SK-N-SH (cell line): Measurements from ENCODE around the gene GPX7. TPM values are rescaled to one million over a fixed set of nuclear protein-coding genes. Genes with fewer than 3 reads are reported as not detected.

ENCODE experiments used
- CTCF ChIA-PET: fragments of 300-600, 350-600 bp; formaldehyde crosslinking; extraction: SDS; loops from one replicate; lab custom pipeline; 2021; lab: Yijun Ruan, JAX
- POLR2A ChIA-PET: fragments of 350-600 bp; sonication (Branson Sonifier 250); formaldehyde crosslinking; extraction: SDS; loops from one replicate; lab custom pipeline; 2020; ENCODE audit warnings: antibody characterized with exemption, inconsistent platforms; lab: Yijun Ruan, JAX
- DNase-seq: peaks from one replicate; pipeline ENCODE4 v3.0.0; 2012
- H2AFZ ChIP-seq: fragments of 200-600 bp; sonication (generic); 2 replicates; pipeline ENCODE4 v1.8.1; 2016; ENCODE audit warnings: antibody characterized with exemption, mild to moderate bottlenecking, low read depth
- H3F3A ChIP-seq: fragments of 200-600 bp; sonication (generic); replicated peaks from 2 replicates; pipeline ENCODE3; 2016; ENCODE audit warnings: antibody characterized with exemption, mild to moderate bottlenecking; ENCODE audit not compliant: insufficient read depth
- H3K27ac ChIP-seq, 2 experiments: fragments of 200-500 bp in 1 of 2; fragments of 200-600 bp in 1 of 2; sonication (Bioruptor generic) in 1 of 2; sonication (generic), shearing (Covaris generic) in 1 of 2; 2 replicates each; pipeline versions ENCODE4 v1.5.1 to v1.6.1; 2014 to 2016; ENCODE audit warnings: low read depth in 2 of 2, inconsistent platforms in 1 of 2, low read length in 1 of 2, mild to moderate bottlenecking in 1 of 2, mixed read lengths in 1 of 2
- H3K27me3 ChIP-seq: fragments of 200-600 bp; sonication (generic), shearing (Covaris generic); 2 replicates; pipeline ENCODE4 v1.6.1; 2016; ENCODE audit warnings: mixed run types; ENCODE audit not compliant: insufficient read depth
- H3K36me3 ChIP-seq, 2 experiments: fragments of 200-500 bp in 1 of 2; fragments of 200-600 bp in 1 of 2; sonication (Bioruptor generic) in 1 of 2; sonication (generic) in 1 of 2; replicated peaks in 1 of 2; 2 replicates each; pipeline versions ENCODE3 to v1.5.1; 2014 to 2016; ENCODE audit warnings: low read length in 1 of 2, mild to moderate bottlenecking in 1 of 2; ENCODE audit not compliant: insufficient read depth in 2 of 2, control insufficient read depth in 1 of 2
- H3K4me1 ChIP-seq, 2 experiments: fragments of 200-500 bp in 1 of 2; fragments of 200-600 bp in 1 of 2; sonication (Bioruptor generic) in 1 of 2; sonication (generic), shearing (Covaris generic) in 1 of 2; 2 replicates each; pipeline versions ENCODE4 v1.5.1 to v1.6.1; 2014 to 2016; ENCODE audit warnings: low read depth in 1 of 2, low read length in 1 of 2, mixed run types in 1 of 2; ENCODE audit not compliant: insufficient read depth in 2 of 2, control insufficient read depth in 1 of 2
- H3K4me2 ChIP-seq: fragments of 200-600 bp; sonication (generic), shearing (Covaris generic); 2 replicates; pipeline ENCODE4 v1.6.1; 2017; ENCODE audit warnings: mixed run types
- H3K4me3 ChIP-seq, 2 experiments: fragments of 200-500 bp in 1 of 2; fragments of 200-600 bp in 1 of 2; sonication (Bioruptor generic) in 1 of 2; sonication (generic), shearing (Covaris generic) in 1 of 2; 2 replicates each; pipeline versions ENCODE4 v1.5.1 to v1.8.1; 2014 to 2016; ENCODE audit warnings: low read depth in 2 of 2, inconsistent platforms in 1 of 2, low read length in 1 of 2, mild to moderate bottlenecking in 1 of 2, mixed read lengths in 1 of 2, moderate library complexity in 1 of 2
- H3K79me2 ChIP-seq: fragments of 200-600 bp; sonication (generic); 2 replicates; pipeline ENCODE4 v1.8.1; 2017; ENCODE audit warnings: mild to moderate bottlenecking; ENCODE audit not compliant: insufficient read depth
- H3K9ac ChIP-seq: fragments of 200-600 bp; sonication (generic); 2 replicates; pipeline ENCODE4 v1.6.1; 2017; ENCODE audit warnings: mixed run types
- H3K9me2 ChIP-seq: fragments of 200-600 bp; sonication (generic); 2 replicates; pipeline ENCODE4 v1.6.1; 2017; ENCODE audit warnings: mixed run types
- H3K9me3 ChIP-seq: fragments of 200-600 bp; sonication (generic); 2 replicates; pipeline ENCODE4 v1.6.1; 2017; ENCODE audit warnings: mixed run types, mild to moderate bottlenecking, moderate library complexity
- H4K20me1 ChIP-seq: fragments of 200-600 bp; sonication (generic); 2 replicates; pipeline ENCODE4 v1.6.1; 2017; ENCODE audit warnings: mild to moderate bottlenecking, mixed run types; ENCODE audit not compliant: insufficient read depth
- ELF1 ChIP-seq: IDR thresholded peaks from 2 replicates; pipeline ENCODE4 v1.4.0; 2012
- EZH2phosphoT487 ChIP-seq: fragments of 200-600 bp; sonication (generic); IDR thresholded peaks from 2 replicates; pipeline ENCODE4 v1.6.1; 2017; ENCODE audit warnings: low read depth, mixed run types, mild to moderate bottlenecking, antibody characterized with exemption, moderate library complexity, borderline replicate concordance
- FOSL2 ChIP-seq: IDR thresholded peaks from 2 replicates; pipeline ENCODE4 v1.4.0; 2012; ENCODE audit warnings: low read depth, mild to moderate bottlenecking, moderate library complexity, borderline replicate concordance
- FOXJ3 ChIP-seq: sonication (generic); formaldehyde crosslinking; IDR thresholded peaks from 2 replicates; pipeline ENCODE4 v1.5.1; 2020; ENCODE audit warnings: mild to moderate bottlenecking, missing genetic modification reagents
- FOXM1 ChIP-seq: IDR thresholded peaks from 2 replicates; pipeline ENCODE4 v1.4.0; 2012; ENCODE audit warnings: low read depth, mild to moderate bottlenecking
- GABPA ChIP-seq: IDR thresholded peaks from 2 replicates; pipeline ENCODE4 v1.4.0; 2012; ENCODE audit warnings: low read depth, mild to moderate bottlenecking
- GATA2 ChIP-seq: sonication (generic); formaldehyde crosslinking; IDR thresholded peaks from 2 replicates; pipeline ENCODE4 v1.5.0; 2020; ENCODE audit warnings: mild to moderate bottlenecking, missing genetic modification reagents
- JUND ChIP-seq: IDR thresholded peaks from 2 replicates; pipeline ENCODE4 v1.4.0; 2012
- MAX ChIP-seq: IDR thresholded peaks from 2 replicates; pipeline ENCODE4 v1.4.0; 2012; ENCODE audit warnings: low read depth
- MEF2A ChIP-seq: IDR thresholded peaks from 2 replicates; pipeline ENCODE4 v1.4.0; 2012; ENCODE audit warnings: low read depth, borderline replicate concordance
- NFIC ChIP-seq: IDR thresholded peaks from 2 replicates; pipeline ENCODE4 v1.4.0; 2012; ENCODE audit warnings: borderline replicate concordance
- NRF1 ChIP-seq: IDR thresholded peaks from 2 replicates; pipeline ENCODE4 v1.6.1; 2012; ENCODE audit warnings: low read depth, mild to moderate bottlenecking, low read length
- RAD21 ChIP-seq: IDR thresholded peaks from 2 replicates; pipeline ENCODE4 v1.6.1; 2012; ENCODE audit warnings: mild to moderate bottlenecking, low read length
- RCOR1 ChIP-seq: fragments of 150-350 bp; IDR thresholded peaks from 2 replicates; pipeline ENCODE4 v1.6.1; 2017; ENCODE audit warnings: antibody characterized with exemption, low read length
- SMC3 ChIP-seq: IDR thresholded peaks from 2 replicates; pipeline ENCODE4 v1.6.1; 2012; ENCODE audit warnings: low read depth, low read length, improper control_type of control experiment
- TAF1 ChIP-seq: IDR thresholded peaks from 2 replicates; pipeline ENCODE4 v1.6.1; 2012; ENCODE audit warnings: low read depth, mild to moderate bottlenecking, low read length, moderate library complexity, borderline replicate concordance
- TCF12 ChIP-seq: IDR thresholded peaks from 2 replicates; pipeline ENCODE4 v1.4.0; 2012
- TEAD4 ChIP-seq: IDR thresholded peaks from 2 replicates; pipeline ENCODE4 v1.4.0; 2012; ENCODE audit warnings: mild to moderate bottlenecking, borderline replicate concordance; ENCODE audit not compliant: insufficient read depth
- WGBS: methylation state at CpG from one replicate; pipeline ENCODE4 v1.1.6; 2017; ENCODE audit warnings: low lambda C conversion rate; 5-methylcytosine and 5-hydroxymethylcytosine counted together
- polyA plus RNA-seq, 3 experiments: library from polyadenylated mRNA; depleted of rRNA; stranded (reverse); fragments of >200 nt; gene quantifications; 2 replicates each; pipeline ENCODE4 v1.2.3, GENCODE V29; 2012
- TF ChIP-seq, protein P1 (sequence below): fragments of 150-350 bp; IDR thresholded peaks from 2 replicates; pipeline ENCODE4 v1.6.1; 2016; ENCODE audit warnings: mild to moderate bottlenecking, low read depth, low read length
- TF ChIP-seq, protein P2 (sequence below): fragments of 150-350 bp; IDR thresholded peaks from 2 replicates; pipeline ENCODE4 v1.6.1; 2017; ENCODE audit warnings: antibody characterized with exemption, low read length, low read depth, borderline replicate concordance
- TF ChIP-seq, protein P3 (sequence below): IDR thresholded peaks from 2 replicates; pipeline ENCODE4 v1.4.0; 2012; ENCODE audit warnings: low read depth, borderline replicate concordance
- TF ChIP-seq, protein P4 (sequence below): IDR thresholded peaks from 2 replicates; pipeline ENCODE4 v1.4.0; 2012; ENCODE audit warnings: low read depth, borderline replicate concordance

GPX7 gene
- polyA plus RNA-seq, 1 of the 3 experiments (the other 2 are of a cell fraction) = 6.2 TPM

DNA sequence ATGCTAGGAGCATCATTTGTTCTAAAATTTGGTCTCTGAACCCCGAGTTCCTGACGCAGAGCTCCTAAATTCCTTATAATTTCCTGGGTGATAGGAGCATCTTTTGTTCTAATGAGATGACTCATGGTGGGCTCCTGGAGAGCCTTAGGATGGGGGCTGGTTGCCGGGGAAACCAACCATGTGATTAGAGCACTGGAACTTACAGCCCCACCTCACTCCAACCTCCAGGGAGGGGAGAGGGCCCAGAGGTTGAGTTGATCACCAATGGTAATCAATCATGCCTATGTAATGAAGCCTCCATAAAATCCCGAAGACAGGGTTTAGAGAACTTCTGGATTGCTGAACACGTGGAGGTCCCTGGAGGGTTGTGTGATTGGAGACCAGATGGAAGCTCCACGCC, 38.5 kb downstream of the GPX7 start:
- H3K9me2 ChIP-seq = no peaks in the 10 kb centered on the region
- no peak overlapping the region for H3K9ac ChIP-seq
- no peaks in the 10 kb centered on the region for H3K4me1 ChIP-seq
- H3F3A ChIP-seq = no peaks in the 10 kb centered on the region
- H3K36me3 ChIP-seq = no peaks in the 10 kb centered on the region
- H3K4me2 ChIP-seq = no peak overlapping the region
- TF ChIP-seq ELF1 (no peak), MEF2A (no peak), SMC3 (no peak), GATA2 (CRISPR knock-in tag) (no peak), RCOR1 (no peak), FOXM1 (no peak), TAF1 (no peak), EZH2phosphoT487 (no peak), GABPA (no peak), NFIC (no peak), FOXJ3 (CRISPR knock-in tag) (no peak), JUND (no peak)
- TF ChIP-seq, protein P1, sequence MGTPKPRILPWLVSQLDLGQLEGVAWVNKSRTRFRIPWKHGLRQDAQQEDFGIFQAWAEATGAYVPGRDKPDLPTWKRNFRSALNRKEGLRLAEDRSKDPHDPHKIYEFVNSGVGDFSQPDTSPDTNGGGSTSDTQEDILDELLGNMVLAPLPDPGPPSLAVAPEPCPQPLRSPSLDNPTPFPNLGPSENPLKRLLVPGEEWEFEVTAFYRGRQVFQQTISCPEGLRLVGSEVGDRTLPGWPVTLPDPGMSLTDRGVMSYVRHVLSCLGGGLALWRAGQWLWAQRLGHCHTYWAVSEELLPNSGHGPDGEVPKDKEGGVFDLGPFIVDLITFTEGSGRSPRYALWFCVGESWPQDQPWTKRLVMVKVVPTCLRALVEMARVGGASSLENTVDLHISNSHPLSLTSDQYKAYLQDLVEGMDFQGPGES = no peak
- TF ChIP-seq, protein P2, sequence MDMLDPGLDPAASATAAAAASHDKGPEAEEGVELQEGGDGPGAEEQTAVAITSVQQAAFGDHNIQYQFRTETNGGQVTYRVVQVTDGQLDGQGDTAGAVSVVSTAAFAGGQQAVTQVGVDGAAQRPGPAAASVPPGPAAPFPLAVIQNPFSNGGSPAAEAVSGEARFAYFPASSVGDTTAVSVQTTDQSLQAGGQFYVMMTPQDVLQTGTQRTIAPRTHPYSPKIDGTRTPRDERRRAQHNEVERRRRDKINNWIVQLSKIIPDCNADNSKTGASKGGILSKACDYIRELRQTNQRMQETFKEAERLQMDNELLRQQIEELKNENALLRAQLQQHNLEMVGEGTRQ = no peak
- TF ChIP-seq, protein P3, sequence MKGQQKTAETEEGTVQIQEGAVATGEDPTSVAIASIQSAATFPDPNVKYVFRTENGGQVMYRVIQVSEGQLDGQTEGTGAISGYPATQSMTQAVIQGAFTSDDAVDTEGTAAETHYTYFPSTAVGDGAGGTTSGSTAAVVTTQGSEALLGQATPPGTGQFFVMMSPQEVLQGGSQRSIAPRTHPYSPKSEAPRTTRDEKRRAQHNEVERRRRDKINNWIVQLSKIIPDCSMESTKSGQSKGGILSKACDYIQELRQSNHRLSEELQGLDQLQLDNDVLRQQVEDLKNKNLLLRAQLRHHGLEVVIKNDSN = no peak
- H3K27me3 ChIP-seq = no peaks in the 10 kb centered on the region
- H4K20me1 ChIP-seq = no peaks in the 10 kb centered on the region
- POLR2A ChIA-PET = no interaction called here
- no peak overlapping the region for H3K4me3 ChIP-seq
- CTCF ChIA-PET = interaction anchor here (1.0 kb wide), 1 partner anchor 9 kb away, joined by 3 read pairs; no protein-coding TSS in a partner anchor
- 74% methylated on average over 6 of the region's 6 CpGs for WGBS
- H3K27ac ChIP-seq = no peak overlapping the region
- H3K79me2 ChIP-seq = no peaks in the 10 kb centered on the region
- H2AFZ ChIP-seq = no peak overlapping the region
- no peaks in the 10 kb centered on the region for H3K9me3 ChIP-seq
- no peak for DNase-seq

DNA sequence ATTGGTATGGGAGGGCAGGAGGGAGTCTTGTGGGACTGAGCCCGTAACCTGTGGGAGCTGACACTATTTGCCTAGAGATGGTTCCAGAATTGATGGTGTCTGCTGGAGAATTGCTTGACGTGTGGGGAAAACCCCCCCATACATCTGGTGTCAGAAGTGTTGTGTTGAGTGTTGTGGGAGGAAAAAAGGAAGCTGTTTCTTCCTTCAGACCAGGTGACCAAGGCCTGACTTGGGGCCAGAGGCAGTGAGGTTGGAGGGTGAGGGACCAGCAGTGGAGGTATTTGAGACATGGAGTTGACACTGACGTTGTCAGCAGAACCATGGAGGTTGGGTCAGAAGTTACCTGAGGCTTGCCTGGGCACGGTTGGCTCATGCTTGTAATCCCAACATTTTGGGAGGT, 39.1 kb downstream of the GPX7 start:
- Histone ChIP-seq H3K4me2 (no peak overlapping the region), H4K20me1 (no peaks in the 10 kb centered on the region), H3F3A (no peaks in the 10 kb centered on the region), H3K27ac (no peak overlapping the region), H3K4me1 (no peaks in the 10 kb centered on the region), H3K9me3 (no peaks in the 10 kb centered on the region), H3K27me3 (no peaks in the 10 kb centered on the region), H2AFZ (no peak overlapping the region), H3K36me3 (no peaks in the 10 kb centered on the region), H3K9me2 (no peaks in the 10 kb centered on the region), H3K79me2 (no peaks in the 10 kb centered on the region), H3K9ac (no peak overlapping the region), H3K4me3 (no peak overlapping the region)
- 69% methylated on average over 4 of the region's 4 CpGs for WGBS
- POLR2A ChIA-PET = no interaction called here
- CTCF ChIA-PET = interaction anchor here (1.2 to 1.6 kb wide), 2 partner anchors 9 to 45 kb away, joined by 4 read pairs; partner anchors contain the start of gene SHISAL2A
- no peak for DNase-seq
- no peak for TF ChIP-seq NFIC
- TF ChIP-seq, protein P1 = no peak
- TF ChIP-seq NRF1 = no peak
- TF ChIP-seq RAD21 = no peak
- TF ChIP-seq SMC3 = no peak
- TF ChIP-seq TCF12 = no peak
- no peak for TF ChIP-seq TEAD4
- TF ChIP-seq MAX = no peak
- TF ChIP-seq, protein P4, sequence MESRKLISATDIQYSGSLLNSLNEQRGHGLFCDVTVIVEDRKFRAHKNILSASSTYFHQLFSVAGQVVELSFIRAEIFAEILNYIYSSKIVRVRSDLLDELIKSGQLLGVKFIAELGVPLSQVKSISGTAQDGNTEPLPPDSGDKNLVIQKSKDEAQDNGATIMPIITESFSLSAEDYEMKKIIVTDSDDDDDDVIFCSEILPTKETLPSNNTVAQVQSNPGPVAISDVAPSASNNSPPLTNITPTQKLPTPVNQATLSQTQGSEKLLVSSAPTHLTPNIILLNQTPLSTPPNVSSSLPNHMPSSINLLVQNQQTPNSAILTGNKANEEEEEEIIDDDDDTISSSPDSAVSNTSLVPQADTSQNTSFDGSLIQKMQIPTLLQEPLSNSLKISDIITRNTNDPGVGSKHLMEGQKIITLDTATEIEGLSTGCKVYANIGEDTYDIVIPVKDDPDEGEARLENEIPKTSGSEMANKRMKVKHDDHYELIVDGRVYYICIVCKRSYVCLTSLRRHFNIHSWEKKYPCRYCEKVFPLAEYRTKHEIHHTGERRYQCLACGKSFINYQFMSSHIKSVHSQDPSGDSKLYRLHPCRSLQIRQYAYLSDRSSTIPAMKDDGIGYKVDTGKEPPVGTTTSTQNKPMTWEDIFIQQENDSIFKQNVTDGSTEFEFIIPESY = no peak
- no peak for TF ChIP-seq FOSL2
- TF ChIP-seq, protein P2 = no peak
- TF ChIP-seq EZH2phosphoT487 = no peak
- no peak for TF ChIP-seq GABPA
